GM12891 (cell line): ENCODE measurements around the gene EVA1A.

ENCODE experiments used
- POLR2A ChIP-seq: IDR thresholded peaks from 2 replicates; pipeline ENCODE4 v1.6.1; 2011; ENCODE audit warnings: low read depth, low read length, control low read depth
- POLR2AphosphoS5 ChIP-seq: IDR thresholded peaks from 2 replicates; pipeline ENCODE4 v1.6.1; 2011; ENCODE audit warnings: low read depth, low read length, control low read depth
- POU2F2 ChIP-seq: IDR thresholded peaks from 2 replicates; pipeline ENCODE4 v1.6.1; 2011; ENCODE audit warnings: low read depth, mild to moderate bottlenecking, control low read depth, low read length, moderate library complexity
- SPI1 ChIP-seq: IDR thresholded peaks from 2 replicates; pipeline ENCODE4 v1.6.1; 2011; ENCODE audit warnings: low read depth, low read length, control low read depth
- TAF1 ChIP-seq: IDR thresholded peaks from 2 replicates; pipeline ENCODE4 v1.6.1; 2011; ENCODE audit warnings: low read depth, low read length, control low read depth

GRCh38 chr2:75543446-75543845, 17.3 kb downstream of the EVA1A start:
- TF ChIP-seq POLR2AphosphoS5 (no peak), TAF1 (no peak), POLR2A (no peak), SPI1 (no peak), POU2F2 (no peak)
